Measurements from ENCODE around the gene PAK4. TPM values are rescaled to one million over a fixed set of nuclear protein-coding genes. Genes with fewer than 3 reads are reported as not detected.

PAK4 gene
- total and polyA plus RNA-seq, 7 donors: 7.2 to 22.0 (median 12.5) TPM

- TF ChIP-seq CTCF (IDR thresholded peaks at IDR 0.05): no peak
- H3K4me1 ChIP-seq: no peaks in the 10 kb centered on the region
- no peak for ATAC-seq
- no peaks in the 10 kb centered on the region for H3K36me3 ChIP-seq (ENCODE audit: insufficient read depth in 1 of 2, low read depth in 1 of 2)
- intact Hi-C loops (cut with DNase I): no loop called here
- H3K27ac ChIP-seq: no peak overlapping the region
- DNase-seq: no peak
- no peak overlapping the region for H3K4me3 ChIP-seq
- no peaks in the 10 kb centered on the region for H3K9me3 ChIP-seq
- peaks cover 0 to 34% (median 0%) of the 10 kb centered on the region in 3 donors for H3K27me3 ChIP-seq (ENCODE audit: insufficient read depth in 3 of 3, low read length in 2 of 3)
These were observed 15.9 kb upstream of the PAK4 start for GRCh38 chr19:39109641-39110040.

GRCh38 chr19:39110263-39110967, 15.2 kb upstream of the PAK4 start:
- intact Hi-C loops (cut with DNase I): no loop called here
- H3K4me1 ChIP-seq: no peaks in the 10 kb centered on the region
- peak; percentile 69 for TF ChIP-seq CTCF (IDR thresholded peaks at IDR 0.05)
- ATAC-seq: peak in 3 of 4 donors; percentile 67 to 71 (median 70)
- no peak overlapping the region for H3K4me3 ChIP-seq
- H3K27ac ChIP-seq: no peak overlapping the region
- DNase-seq: peak in 1 of 2 donors; percentile 53
- H3K27me3 ChIP-seq (ENCODE audit: insufficient read depth in 3 of 3, low read length in 2 of 3): peaks cover 0 to 28% (median 0%) of the 10 kb centered on the region in 3 donors
- no peaks in the 10 kb centered on the region for H3K9me3 ChIP-seq
- H3K36me3 ChIP-seq (ENCODE audit: insufficient read depth in 1 of 2, low read depth in 1 of 2): no peaks in the 10 kb centered on the region
- WGBS, 3 donors: 18 to 24% (median 22%) methylated on average over 16 of the region's 16 CpGs

GRCh38 chr19:39111593-39112199, 13.9 kb upstream of the PAK4 start:
- no peaks in the 10 kb centered on the region for H3K36me3 ChIP-seq (ENCODE audit: insufficient read depth in 1 of 2, low read depth in 1 of 2)
- ATAC-seq (no peak), DNase-seq (no peak)
- no peaks in the 10 kb centered on the region for H3K4me1 ChIP-seq
- H3K27ac ChIP-seq: no peak overlapping the region
- H3K4me3 ChIP-seq: no peak overlapping the region
- TF ChIP-seq CTCF (IDR thresholded peaks at IDR 0.05): no peak
- H3K27me3 ChIP-seq (ENCODE audit: insufficient read depth in 3 of 3, low read length in 2 of 3): peaks cover 0 to 23% (median 0%) of the 10 kb centered on the region in 3 donors
- 27 to 31% (median 30%) methylated on average over 15 to 18 of the region's 18 CpGs for WGBS, 3 donors
- intact Hi-C loops (cut with DNase I): no loop called here
- no peaks in the 10 kb centered on the region for H3K9me3 ChIP-seq

GRCh38 chr19:39112338-39112890, 13.2 kb upstream of the PAK4 start:
- intact Hi-C loops (cut with DNase I): no loop called here
- Histone ChIP-seq H3K36me3 (ENCODE audit: insufficient read depth in 1 of 2, low read depth in 1 of 2) (no peaks in the 10 kb centered on the region), H3K4me3 (no peak overlapping the region), H3K4me1 (no peaks in the 10 kb centered on the region), H3K27ac (no peak overlapping the region), H3K27me3 (ENCODE audit: insufficient read depth in 3 of 3, low read length in 2 of 3) (peaks cover 0 to 20% (median 0%) of the 10 kb centered on the region in 3 donors), H3K9me3 (no peaks in the 10 kb centered on the region)
- DNase-seq: peak in 1 of 2 donors; percentile 62
- ATAC-seq: peak; percentile 41 to 92 (median 70)
- no peak for TF ChIP-seq CTCF (IDR thresholded peaks at IDR 0.05)
- WGBS, 3 donors: 61 to 76% (median 66%) methylated on average over 15 of the region's 15 CpGs
